Measurements from ENCODE around the gene TMEM81.

The TMEM81 gene, protein sequence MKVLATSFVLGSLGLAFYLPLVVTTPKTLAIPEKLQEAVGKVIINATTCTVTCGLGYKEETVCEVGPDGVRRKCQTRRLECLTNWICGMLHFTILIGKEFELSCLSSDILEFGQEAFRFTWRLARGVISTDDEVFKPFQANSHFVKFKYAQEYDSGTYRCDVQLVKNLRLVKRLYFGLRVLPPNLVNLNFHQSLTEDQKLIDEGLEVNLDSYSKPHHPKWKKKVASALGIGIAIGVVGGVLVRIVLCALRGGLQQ

DNA sequence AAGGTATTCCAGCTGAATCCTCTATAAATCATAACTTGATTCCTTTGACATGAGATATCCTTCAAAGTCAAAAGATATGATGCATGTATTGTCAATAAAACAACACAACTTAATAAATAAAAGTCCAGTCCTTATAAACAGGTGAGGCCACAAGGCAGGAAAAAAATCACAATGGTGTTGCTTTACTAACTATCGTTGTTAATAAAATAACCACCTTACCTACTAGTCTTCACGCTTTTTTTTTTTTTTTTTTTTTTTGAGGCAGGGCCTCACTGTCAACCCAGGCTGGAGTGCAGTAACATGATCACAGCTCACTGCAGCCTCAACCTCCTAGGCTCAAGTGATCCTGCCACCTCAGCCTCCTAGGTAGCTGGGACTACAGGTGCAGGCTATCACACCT, at the start of gene TMEM81:
TSS of gene TMEM81 (minus strand) at position 101 of the 400 bp plus-strand sequence. CDS start 140 bp downstream, outside the sequence.
- no peak for DNase-seq

DNA sequence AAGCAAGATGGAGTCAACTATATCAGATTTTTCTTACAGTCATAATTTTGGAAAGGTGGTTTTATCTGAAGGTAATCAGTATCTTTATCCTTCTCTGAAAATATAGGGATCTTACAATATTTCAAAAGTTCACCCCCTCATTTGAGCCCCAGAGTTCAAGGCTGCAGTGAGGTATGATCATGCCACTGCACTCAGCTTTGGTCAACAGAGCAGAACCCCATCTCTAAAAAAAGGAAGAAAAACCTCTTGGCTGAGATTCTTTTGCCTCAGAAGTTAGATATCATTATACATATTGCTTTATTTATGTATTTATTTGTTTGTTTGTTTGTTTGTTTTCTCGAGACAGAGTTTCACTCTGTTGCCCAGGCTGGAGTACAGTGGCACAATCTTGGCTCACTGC, 49.0 kb upstream of the TMEM81 start:
- no peak for DNase-seq

DNA sequence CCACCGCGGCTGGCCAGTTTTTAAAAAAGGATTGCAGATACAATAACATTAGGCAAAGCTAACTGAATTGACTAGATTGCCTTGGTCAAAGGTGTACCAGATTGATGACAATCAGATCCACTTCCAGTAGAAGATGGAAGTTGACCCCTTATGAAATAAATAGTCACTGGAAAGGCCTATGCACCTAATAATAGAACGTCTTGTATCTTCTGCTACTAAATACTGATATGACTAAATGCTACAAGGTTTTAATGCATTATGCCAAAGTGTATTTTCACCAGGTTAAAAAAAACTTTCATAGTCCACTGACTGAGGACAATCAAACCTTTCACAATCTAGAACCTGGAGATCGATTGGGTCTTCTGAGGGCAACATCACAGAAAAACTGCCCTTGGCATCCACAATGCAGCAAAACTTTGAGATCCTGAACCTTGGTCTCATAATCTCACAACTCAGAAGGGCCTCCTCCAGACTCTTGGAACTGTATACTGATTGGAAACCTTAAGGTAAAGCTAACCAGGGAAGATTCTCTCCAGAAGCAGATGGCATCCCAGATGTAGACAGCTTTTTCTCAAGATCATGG, 45.3 kb upstream of the TMEM81 start:
- no peak for DNase-seq

DNA sequence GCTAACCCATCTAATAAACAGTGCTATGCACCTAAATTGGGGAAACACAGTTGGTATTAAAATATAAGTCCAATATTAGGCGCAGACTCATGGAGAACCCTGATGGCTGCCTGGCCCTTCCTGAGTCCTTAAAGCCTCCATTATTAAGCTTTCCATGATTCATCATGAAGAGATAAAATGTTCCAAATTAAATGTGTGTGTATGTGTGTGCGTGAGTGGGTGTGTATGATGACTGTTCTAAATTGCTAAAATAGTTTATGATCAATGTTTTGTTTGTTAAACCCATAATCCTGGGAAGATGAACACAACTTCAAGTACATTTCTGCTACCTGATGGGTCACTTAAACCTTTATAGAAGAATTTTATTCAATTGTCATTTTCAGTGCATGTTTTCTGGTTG, 43.8 kb upstream of the TMEM81 start:
- no peak for DNase-seq

DNA sequence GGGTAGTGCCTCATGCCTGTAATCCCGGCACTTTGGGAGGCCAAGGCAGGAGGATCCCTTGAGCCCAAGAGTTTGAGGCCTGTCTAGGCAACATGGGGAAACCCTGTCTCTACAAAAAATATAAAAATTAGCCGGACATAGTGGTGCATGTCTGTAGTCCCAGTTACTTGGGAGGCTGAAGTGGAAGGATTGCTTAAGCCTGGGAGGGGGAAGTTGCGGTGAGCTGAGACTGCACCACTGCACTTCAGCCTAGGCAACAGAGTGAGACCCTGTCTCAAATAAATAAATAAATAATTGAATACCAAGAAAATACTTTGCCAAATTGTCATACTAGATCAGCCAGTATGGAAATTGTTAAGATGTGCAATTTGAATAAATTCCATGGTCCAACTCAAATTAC, 43.4 kb upstream of the TMEM81 start:
- no peak for DNase-seq

DNA sequence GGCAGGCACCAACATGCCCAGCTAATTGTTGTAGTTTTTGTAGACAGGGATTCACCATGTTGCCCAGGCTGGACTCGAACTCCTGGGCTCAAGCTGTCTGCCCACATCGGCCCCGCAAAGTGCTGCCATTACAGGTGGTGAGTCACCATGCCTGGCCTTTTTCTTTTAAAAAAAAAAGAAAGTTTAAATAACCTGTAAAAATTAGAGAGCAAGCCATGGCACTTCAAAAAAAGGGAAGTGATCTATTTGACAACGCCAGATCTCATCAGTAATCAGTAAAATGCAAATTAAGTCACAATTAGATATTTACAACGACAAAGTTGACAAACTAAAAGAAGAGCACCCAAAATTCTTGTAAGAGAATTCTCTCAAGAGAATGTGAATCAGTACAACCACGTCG, 40.5 kb upstream of the TMEM81 start:
- no peak for DNase-seq

DNA sequence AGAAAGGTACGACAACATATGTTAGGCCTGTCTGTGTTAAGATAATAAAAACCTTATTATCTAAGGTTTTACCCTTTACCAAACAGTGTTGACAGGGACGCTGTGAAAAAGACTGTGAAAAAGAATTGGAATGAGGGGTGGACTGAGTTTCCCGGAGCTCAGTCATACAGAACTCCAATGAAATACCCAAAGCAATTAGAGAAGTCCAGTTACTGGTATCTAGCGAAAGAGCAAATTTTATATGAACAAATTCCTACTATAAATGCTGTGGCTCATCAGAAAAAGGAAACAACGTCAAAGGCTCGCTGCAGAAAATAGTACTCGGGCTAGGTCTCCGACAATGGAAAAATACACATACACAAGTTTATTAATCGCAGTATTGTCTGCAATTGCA, 38.2 kb upstream of the TMEM81 start:
- DNase-seq, result no peak

DNA sequence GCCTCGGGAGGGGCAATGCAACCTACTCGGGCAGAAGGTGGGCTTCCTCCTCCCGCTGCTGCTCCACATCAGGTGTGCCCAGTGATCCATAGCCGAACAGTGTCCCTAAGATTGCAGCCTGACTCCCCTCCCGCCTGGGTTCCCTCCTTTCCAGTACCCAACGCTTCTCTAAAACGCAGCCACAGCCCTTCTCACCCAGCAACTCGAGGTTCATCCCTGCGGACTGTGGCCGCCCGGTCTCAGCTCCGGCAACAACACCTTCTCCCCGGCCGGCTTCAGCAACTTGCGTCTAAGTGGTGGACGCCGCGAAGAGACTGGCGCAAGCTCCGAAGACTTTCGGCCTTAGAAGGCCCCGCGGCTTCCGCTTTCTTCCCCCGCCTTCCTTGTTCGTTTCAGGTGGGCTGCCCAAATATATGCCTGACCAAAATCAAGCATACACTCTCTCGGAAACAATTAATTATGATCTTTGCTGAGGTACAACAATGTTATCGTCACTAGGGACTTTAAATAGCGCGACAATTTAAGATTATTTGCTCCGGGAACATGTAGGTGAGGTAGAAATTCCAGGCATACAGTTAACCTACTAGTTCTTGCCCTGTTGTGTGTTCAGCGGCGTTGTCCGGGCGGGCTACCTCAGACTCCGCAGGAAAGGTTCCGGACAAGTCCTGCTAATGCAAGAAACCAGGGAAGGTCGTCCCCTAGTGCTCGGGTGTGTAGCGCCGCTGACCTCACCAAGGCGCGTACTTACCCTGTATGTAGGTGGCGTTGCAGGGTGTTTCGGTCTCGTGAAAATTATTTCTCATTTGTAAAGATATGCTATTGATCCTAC, 37.6 kb upstream of the TMEM81 start, which contains the start of gene RBBP5:
TSS of gene RBBP5 (minus strand) at position 319 of the 829 bp plus-strand sequence. CDS start at position 214, 105 bp downstream.
- peak; percentile 94 for DNase-seq

DNA sequence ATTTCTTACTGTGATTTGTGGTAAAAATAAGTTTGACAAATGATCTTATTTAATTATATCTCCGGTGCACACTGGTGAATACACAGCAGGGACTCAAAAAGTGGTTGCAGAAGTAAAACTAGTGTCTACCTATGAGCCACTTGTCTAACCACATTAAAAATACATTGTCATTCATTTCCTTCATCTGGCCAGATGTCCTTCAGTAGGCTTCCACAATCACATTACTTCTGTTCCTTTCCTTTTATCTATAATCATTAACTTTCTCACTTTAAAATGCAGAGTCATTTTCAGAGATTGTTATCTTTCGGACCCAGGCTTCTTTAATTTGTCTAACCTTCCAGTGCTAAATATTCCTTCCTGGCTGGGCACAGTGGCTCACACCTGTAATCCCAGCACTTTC, 34.5 kb upstream of the TMEM81 start:
- no peak for DNase-seq

DNA sequence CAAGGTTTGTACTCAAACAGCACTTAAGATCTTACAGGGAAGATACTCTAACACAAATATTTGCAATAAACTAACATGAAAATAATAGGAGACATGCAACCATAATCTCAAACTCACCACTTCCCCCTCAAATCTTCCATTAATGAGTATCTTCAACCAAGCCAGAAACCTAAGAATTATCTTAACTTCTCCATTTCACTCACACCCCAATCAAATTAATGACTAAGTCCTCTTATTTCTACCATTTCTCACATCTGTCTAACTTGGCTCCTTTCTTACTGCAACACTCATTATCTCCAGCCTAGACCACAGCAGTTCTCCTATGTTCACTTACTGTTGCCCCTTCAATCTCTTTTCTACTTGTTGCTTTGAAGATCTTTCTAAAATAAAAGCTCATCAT, 27.1 kb upstream of the TMEM81 start:
- no peak for DNase-seq

DNA sequence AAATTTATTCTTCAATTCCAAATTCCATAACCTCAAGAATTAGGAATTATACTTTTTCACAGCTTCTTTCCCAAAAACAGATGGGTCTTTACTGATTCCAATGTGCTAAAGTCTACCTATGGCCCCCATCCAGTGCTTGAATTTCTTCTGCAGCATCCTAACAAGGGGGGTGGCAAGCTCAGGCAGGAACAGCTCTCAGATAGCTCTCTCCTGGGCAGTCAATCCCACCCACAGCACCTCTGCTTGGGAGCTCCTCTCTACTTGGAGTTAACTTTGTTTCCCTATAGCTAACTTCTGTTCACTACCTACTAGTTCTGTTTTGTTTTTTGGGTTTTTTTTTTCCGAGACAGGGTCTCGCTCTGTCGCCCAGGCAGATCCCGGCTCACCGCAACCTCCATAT, 25.5 kb upstream of the TMEM81 start:
- DNase-seq, result no peak

DNA sequence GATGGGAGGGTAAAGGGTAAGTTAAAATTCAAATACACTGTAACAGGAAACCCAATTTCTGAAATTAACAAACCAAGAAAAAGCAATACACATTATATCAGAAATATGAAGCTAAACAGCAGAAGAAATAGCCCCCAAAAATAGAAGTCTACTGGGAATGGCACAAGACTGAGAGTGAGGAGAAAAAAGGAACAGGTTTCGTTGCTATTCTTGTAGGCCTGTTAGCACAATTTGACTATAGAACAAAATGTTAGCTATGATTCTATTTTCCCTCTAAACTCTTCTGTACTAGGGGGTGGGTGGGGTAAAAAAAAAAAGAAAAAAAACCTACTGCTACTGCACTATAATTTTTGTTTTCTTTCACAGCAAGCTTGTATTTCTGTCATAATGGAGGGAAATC, 25.0 kb upstream of the TMEM81 start:
- DNase-seq, result no peak

DNA sequence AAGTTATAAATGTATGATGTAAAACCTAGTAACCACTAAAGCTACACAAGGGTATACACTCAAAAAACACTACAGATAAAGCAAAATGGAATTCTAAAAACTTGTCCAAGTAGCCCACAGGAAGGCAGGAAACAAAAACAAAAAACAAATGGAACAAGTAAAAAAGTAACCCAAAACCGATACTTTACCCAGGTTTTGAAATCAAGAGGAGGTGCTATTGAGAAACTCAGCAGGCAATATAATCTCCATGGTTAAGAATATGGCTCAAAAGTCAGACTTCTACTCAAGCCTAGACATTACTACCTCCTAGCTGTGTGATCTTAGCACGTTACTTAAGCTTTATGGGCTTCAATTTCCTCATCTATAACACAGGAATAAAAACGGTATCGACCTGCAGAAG, 24.2 kb upstream of the TMEM81 start:
- DNase-seq, result no peak

DNA sequence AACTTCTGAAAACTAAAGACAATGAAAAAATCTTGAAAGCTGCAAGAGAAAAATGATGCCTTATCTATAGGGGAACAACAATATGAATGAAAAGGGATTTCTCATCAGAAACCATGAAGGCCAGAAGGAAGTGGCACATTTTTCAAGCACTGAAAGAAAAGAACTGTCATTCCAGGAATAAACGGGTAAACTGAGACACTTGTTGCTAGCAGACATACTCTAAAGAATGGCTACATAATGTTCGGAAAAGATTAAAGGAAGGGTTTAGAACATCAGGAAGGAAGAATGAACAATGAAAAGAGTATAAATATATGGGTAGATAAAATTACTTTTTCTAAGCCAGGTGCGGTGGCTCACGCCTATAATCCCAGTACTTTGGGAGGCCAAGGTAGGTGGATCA, 23.1 kb upstream of the TMEM81 start:
- DNase-seq, result no peak

DNA sequence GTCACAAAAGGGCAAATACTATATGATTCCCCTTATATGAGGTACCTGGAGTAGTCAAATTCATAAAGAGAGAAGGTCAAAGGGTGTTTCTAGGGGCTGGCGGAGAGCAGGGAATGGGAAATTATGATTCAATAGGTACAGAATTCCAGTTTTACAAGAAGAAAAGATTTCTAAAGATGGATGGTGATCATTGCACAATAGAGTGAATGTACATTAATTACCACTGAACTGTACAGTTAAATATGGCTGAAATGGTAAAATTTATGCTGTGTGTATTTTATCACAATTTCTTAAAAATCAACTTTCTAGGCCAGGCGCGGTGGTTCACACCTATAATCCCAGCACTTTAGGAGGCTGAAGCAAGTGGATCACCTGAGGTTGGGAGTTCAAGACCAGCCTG, 18.1 kb upstream of the TMEM81 start:
- DNase-seq, result no peak

DNA sequence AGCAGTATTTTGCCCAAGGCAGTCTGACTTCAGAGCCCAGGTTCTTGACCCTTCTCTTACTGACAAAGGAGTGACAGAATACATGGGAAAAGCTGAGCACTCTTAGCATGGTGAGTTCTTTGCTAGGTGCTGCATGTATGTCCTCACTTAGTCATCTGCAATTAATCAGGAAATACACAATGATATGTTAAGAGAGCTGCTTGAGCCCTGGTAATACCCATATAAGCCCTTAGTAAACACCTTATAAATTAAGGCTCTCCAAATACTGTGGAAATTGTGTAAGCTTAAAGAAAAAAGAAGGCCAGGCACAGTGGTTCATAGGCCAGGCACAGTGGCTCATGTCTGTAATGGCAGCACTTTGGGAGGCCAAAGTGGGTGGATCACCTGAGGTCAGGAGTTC, 14.0 kb upstream of the TMEM81 start:
- no peak for DNase-seq

DNA sequence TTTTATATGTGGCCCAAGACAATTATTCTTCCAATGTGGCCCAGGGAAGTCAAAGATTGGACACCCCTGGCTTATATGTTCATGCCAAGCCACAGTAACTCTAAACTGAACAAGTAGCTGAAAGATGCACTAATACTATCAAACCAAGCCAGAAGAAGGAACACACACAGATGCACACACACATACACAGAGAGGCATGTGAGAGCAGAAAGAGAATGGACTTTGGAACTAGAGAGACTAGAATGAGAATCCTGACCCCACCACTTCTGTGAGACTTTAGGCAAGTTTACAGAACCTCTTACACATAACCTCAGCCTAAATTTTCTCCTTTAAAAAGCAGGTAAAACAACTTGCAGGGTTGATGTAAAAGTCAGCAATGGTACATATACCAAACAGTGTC, 11.2 kb upstream of the TMEM81 start:
- no peak for DNase-seq

DNA sequence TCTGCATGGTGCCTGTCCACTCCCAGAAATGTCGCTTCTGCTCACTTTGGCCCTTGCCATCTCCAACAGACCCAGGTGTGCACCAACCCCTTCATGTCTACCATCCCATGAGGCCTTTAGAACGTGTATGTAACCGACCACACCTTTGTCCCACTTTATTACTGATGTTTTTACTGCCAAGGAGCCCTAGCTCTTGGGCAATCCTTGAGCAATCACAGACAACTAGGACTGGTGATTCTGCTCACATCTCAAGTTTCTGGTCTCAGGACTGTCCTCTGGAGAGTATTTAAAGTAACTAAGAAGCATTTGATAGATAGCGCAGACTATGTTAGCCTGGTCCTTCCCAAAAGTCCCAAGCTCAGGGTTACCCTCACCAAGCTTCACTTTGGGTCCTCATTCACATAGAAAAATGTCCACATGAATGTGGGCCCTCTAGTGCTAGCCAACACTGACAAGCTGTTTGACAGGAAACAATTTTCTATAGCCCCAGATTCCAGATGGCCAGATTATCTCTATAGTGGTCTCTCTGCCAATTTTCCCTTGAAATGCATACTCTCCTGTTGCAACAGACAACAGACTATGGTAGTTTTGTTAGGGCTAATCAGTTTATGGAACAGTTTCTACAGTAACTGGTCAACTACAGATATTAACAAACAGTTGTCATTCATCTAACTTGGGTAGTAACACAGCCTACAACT, 6.9 kb upstream of the TMEM81 start:
- no peak for DNase-seq

DNA sequence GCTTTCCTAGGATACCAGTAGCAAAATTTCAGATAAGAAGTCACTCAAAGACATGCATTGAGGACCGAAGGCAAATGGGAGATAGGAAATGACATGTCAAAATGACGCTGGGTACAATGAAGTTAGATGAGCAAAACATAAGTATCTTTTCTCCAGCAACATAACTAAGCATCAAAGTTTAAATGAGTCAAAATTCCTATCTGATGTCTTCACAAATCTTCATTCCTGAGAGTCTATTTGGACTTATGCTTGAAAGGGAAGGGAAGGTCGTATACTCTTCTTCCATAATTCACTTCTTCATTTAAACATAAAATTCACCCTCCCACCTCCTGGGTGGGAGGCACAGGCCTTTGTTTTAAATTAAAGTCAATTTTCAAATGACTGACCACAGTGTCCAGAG, 4.1 kb upstream of the TMEM81 start:
- no peak for DNase-seq

DNA sequence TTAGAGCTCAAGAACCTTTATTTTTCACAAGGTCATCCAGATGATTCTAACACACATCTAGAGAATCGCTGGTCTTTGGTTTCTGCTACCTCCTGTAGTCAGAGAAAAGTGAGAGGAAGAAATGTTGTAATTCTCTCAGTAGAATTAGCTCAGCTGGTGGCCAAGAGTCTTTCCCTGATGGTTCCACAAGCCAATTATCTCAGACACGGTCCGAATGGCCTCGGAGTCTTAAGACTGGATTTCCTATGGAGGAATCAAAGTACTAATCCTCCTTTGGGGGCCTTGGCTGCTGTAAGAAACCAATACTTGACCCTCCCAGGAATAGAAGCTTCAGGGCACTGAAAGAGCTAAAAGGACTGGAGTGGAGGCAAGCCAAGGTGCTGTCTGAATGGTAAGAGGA, 1.8 kb downstream of the TMEM81 start:
- no peak for DNase-seq

DNA sequence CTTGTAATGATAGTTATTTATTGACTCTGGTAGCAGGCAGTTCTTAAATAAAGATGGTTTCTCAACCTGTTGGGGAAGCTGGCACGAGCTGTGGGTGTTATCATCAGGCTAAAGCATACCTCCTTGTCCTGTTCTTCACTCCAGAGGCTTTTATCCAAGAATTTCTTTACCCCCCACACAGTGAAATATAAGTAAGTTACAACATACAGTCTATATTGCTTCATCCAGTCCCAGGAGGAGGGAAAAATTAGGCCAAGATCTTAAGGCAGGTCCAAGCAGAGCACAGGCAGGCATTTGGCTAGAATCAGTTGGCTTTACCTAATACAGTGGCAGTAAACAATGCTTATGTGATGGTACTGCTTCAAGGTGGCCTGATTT, 6.3 kb downstream of the TMEM81 start:
- DNase-seq, result no peak

DNA sequence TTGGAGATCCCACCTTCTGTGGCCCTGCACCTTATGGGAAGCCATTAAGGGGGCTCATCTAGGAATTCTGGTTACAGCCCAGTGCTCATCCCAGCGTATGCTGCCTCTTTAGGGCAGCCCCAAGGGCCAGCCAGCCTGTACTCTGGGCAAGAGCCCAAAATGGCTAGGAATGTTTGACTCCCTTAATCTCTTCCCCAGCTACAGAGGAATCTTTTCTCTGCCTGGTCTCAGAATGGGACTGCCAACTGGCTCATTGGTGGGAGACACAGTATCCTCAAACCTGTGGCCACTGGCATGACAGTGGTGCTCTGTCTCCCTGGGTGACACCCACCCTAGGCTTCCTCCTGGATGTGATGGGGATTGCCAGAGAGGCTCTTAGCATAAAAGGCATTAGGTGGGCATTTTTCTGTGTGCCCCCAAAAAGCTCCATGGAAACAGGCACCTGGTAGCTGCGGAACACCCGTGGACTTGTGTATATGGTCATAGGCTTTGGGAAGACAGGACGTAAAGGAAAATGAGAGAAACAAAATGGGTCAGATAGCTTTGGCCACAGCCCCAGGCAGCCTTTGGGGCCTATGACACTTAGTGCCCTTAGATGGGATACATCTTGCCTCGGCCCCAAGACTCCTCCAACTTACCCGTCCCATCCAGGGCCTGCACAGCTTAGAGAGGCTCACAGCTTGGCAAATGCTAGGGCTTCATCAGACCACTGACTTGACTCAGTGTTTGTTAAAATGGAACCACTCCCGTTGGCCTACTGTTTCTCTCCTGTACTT, 6.9 kb downstream of the TMEM81 start:
- no peak for DNase-seq

DNA sequence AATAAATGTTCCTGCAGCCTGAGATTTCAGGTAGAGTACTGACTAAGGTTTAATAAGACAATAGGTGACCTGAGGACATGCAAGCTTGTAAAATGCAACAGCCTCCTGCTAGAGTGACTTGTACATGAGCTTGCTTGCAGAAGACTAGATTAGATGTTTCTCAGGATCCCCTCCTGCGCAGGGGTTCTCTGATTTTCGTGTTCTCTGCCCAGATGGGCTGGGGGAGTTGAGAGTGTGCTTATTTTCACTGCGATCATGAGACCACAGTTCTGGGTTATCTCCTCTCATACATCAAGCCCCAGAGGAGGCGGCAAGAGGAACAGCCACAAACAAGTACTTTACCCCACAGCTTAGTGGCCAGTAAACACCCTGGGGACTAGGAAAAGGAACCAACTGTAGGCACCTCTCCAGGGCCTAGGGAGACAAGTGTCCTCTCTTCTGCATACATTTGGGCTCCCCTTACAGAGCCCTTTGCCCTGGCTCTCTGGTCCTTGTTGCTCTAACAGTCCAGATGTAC, 8.0 kb downstream of the TMEM81 start:
- DNase-seq, result no peak

Data from activated effector memory CD4-positive, alpha-beta T cell treated with Interleukin-2 at 50 U/mL for 16 hours (primary cell).